OCI-LY1 (cell line): ENCODE results near the gene SPATA1.

Source experiments
- CTCF ChIP-seq: fragments of 200-600 bp; sonication (generic), shearing (Covaris generic); IDR thresholded peaks from 2 replicates; pipeline ENCODE4 v1.5.1; 2017; ENCODE audit warnings: mild to moderate bottlenecking, antibody characterized with exemption, low read length, moderate library complexity, mixed read lengths
- EZH2 ChIP-seq: fragments of 200-600 bp; sonication (generic), shearing (Covaris generic); IDR thresholded peaks from 2 replicates; pipeline ENCODE4 v1.8.0; 2017; ENCODE audit warnings: borderline replicate concordance, mixed run types, mild to moderate bottlenecking, antibody characterized with exemption, low read length, moderate library complexity, mixed read lengths

- TF ChIP-seq CTCF (no peak), EZH2 (no peak)
Measured at GRCh38 chr1:84569216-84569615, 63.0 kb downstream of the SPATA1 start.
